ENCODE measurements around the gene AUTS2. TPM values are rescaled to one million over a fixed set of nuclear protein-coding genes. Genes with fewer than 3 reads are reported as not detected.

AUTS2 gene
- total and polyA plus RNA-seq, 11 donors, result 3.4 to 14.0 (median 7.3) TPM

- Histone ChIP-seq H3K4me1 (peaks cover 0 to 16% (median 0%) of the 10 kb centered on the region in 12 donors), H3K9me3 (no peaks in the 10 kb centered on the region), H3K4me3 (no peak overlapping the region), H3K36me3 (no peaks in the 10 kb centered on the region), H3K27ac (no peak overlapping the region), H3K27me3 (no peaks in the 10 kb centered on the region)
- WGBS, 4 donors, result 64 to 72% (median 68%) methylated on average over 2 of the region's 2 CpGs
- DNase-seq, result no peak
- intact Hi-C loops (cut with DNase I), result loop anchor here in 3 of 10 donors (10.0 kb wide), 4 partner anchors 233 to 1867 kb away; no protein-coding TSS in a partner anchor
- ATAC-seq, result peak in 3 of 4 donors; percentile 48 to 62 (median 53)
- TF ChIP-seq, protein P1, sequence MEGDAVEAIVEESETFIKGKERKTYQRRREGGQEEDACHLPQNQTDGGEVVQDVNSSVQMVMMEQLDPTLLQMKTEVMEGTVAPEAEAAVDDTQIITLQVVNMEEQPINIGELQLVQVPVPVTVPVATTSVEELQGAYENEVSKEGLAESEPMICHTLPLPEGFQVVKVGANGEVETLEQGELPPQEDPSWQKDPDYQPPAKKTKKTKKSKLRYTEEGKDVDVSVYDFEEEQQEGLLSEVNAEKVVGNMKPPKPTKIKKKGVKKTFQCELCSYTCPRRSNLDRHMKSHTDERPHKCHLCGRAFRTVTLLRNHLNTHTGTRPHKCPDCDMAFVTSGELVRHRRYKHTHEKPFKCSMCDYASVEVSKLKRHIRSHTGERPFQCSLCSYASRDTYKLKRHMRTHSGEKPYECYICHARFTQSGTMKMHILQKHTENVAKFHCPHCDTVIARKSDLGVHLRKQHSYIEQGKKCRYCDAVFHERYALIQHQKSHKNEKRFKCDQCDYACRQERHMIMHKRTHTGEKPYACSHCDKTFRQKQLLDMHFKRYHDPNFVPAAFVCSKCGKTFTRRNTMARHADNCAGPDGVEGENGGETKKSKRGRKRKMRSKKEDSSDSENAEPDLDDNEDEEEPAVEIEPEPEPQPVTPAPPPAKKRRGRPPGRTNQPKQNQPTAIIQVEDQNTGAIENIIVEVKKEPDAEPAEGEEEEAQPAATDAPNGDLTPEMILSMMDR (IDR thresholded peaks at IDR 0.05), result peak; percentile 48 to 76 (median 69)
- TF ChIP-seq POLR2A (IDR thresholded peaks at IDR 0.05), result no peak
These were observed 333.9 kb downstream of the AUTS2 start for GRCh38 chr7:69932034-69932628.

DNA sequence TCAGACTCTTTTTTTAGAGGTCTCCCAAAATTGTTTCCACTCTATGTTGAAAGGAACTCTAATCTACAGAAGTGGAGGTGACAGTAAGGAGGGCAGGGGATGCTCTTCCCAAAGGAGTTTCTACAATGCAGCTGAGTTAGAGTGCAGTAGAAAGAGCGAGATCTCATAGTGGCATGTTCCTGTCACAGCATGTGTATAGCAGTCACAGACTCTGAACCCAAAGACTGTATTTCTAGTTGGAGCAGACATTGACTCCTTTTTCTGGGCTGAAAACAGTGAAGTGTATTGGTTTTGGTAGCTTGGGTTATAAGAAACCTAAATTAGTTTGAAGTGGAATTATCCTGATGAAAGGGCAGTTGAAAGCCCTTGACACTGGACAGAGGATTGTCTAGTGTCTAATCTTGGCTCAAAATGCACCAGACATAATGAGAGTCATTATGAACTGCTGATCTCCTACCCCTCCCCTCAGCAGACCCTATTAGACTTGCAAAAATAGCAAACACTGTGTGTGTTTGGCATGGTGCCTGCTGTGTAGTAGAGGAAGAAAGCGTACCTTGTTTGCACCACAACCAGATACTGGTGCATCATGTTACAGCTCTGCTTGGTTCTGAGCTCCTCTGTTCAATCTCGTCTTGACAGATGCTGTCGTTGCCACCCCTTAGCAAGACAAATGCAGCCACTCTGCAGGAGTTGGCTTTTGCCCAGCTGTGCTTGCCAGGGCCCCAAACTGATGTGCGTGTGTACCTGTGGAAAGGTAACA lies 336.0 kb downstream of the AUTS2 start:
- Histone ChIP-seq H3K27ac (no peak overlapping the region), H3K4me3 (no peak overlapping the region), H3K27me3 (no peaks in the 10 kb centered on the region), H3K4me1 (peaks cover 0 to 16% (median 0%) of the 10 kb centered on the region in 12 donors), H3K9me3 (no peaks in the 10 kb centered on the region), H3K36me3 (no peaks in the 10 kb centered on the region)
- intact Hi-C loops (cut with DNase I), result loop anchor here in 3 of 10 donors (10.0 kb wide), 4 partner anchors 230 to 1870 kb away; no protein-coding TSS in a partner anchor
- 49 to 67% (median 65%) methylated on average over 5 of the region's 5 CpGs for WGBS, 4 donors
- ATAC-seq (peak; percentile 42 to 63 (median 56)), DNase-seq (peak in 1 of 5 donors; percentile 28)
- TF ChIP-seq, protein P1 (IDR thresholded peaks at IDR 0.05), result no peak
- no peak for TF ChIP-seq POLR2A (IDR thresholded peaks at IDR 0.05)

DNA sequence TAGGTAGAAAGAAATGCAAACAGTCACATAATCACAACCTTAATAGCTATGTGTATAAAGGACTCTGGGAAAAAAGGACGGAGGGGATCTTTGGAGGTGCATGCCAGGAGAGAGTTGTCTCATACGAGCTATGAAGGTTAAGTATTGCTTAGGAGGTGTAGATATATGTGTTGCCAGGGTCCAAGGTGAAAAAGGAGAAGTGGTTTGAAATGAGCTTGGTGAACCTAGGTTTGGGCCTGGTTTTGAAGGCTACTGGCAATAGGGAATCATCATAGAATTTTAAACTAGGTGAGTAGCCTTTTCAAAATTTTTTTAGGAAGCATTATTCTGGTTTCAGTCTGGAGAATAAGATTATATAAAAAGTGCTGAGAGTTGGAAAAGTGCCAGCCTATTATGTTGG lies 336.8 kb downstream of the AUTS2 start:
- intact Hi-C loops (cut with DNase I), result loop anchor here in 4 of 10 donors (5.0 to 10.0 kb wide), 5 partner anchors 102 to 1870 kb away; no protein-coding TSS in a partner anchor
- DNase-seq (no peak), ATAC-seq (no peak)
- 60 to 72% (median 64%) methylated on average over 2 of the region's 2 CpGs for WGBS, 4 donors
- peaks cover 0 to 16% (median 0%) of the 10 kb centered on the region in 12 donors for H3K4me1 ChIP-seq
- no peak for TF ChIP-seq POLR2A (IDR thresholded peaks at IDR 0.05)
- TF ChIP-seq, protein P1 (IDR thresholded peaks at IDR 0.05), result no peak
- H3K27ac ChIP-seq, result no peak overlapping the region
- no peaks in the 10 kb centered on the region for H3K9me3 ChIP-seq
- no peak overlapping the region for H3K4me3 ChIP-seq
- H3K27me3 ChIP-seq, result no peaks in the 10 kb centered on the region
- H3K36me3 ChIP-seq, result no peaks in the 10 kb centered on the region

DNA sequence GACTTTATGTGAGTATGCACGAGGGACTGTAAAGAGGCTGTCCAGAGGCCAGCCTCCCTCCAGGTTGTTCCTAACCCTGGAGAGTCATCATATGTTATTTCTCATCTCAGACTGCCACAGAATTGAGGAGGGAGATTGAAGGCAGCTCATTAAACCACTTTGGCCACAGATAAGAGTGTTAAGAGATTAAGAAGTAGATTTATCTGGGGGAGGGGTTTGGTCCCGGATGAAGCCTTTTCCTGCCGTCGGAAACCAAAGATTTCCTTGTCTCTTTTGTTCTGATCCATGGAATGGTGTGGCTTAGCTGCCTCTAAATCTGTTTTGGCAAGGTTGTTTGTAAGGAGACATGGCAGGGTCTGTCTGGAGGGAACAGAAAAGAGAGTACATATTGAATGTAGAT lies 338.8 kb downstream of the AUTS2 start:
- no peaks in the 10 kb centered on the region for H3K27me3 ChIP-seq
- WGBS, 4 donors, result 62 to 68% (median 66%) methylated on average over 4 of the region's 4 CpGs
- TF ChIP-seq, protein P1 (IDR thresholded peaks at IDR 0.05), result no peak
- TF ChIP-seq POLR2A (IDR thresholded peaks at IDR 0.05), result no peak
- peaks cover 0 to 16% (median 0%) of the 10 kb centered on the region in 12 donors for H3K4me1 ChIP-seq
- no peak overlapping the region for H3K27ac ChIP-seq
- no peak for DNase-seq
- no peak overlapping the region for H3K4me3 ChIP-seq
- no peak for ATAC-seq
- intact Hi-C loops (cut with DNase I), result loop anchor here in 4 of 10 donors (5.0 to 10.0 kb wide), 5 partner anchors 100 to 1872 kb away; no protein-coding TSS in a partner anchor
- no peaks in the 10 kb centered on the region for H3K9me3 ChIP-seq
- no peaks in the 10 kb centered on the region for H3K36me3 ChIP-seq
